Type B pancreatic cell (in vitro differentiated cells): ENCODE data around the gene STEAP1B. TPM values are rescaled to one million over a fixed set of nuclear protein-coding genes. Genes with fewer than 3 reads are reported as not detected.

Source experiments
- DNase-seq: peaks from one replicate; pipeline ENCODE4 v3.0.0; 2021; ENCODE audit warnings: mixed read lengths; ENCODE audit not compliant: unreplicated experiment; ENCODE audit errors: extremely low spot score
- H3K27ac Mint-ChIP-seq: 2 replicates; pipeline ENCODE4 v1.8.0; 2021; ENCODE audit warnings: mild to moderate bottlenecking, mixed read lengths
- H3K27me3 Mint-ChIP-seq: 2 replicates; pipeline ENCODE4 v1.8.0; 2021; ENCODE audit warnings: mixed read lengths
- H3K36me3 Mint-ChIP-seq: 2 replicates; pipeline ENCODE4 v1.8.0; 2021; ENCODE audit warnings: mixed read lengths
- H3K4me1 Mint-ChIP-seq: one replicate; pipeline ENCODE4 v1.8.0; 2021; ENCODE audit warnings: mixed read lengths; ENCODE audit not compliant: unreplicated experiment
- H3K4me3 Mint-ChIP-seq: 2 replicates; pipeline ENCODE4 v1.8.0; 2021; ENCODE audit warnings: mild to moderate bottlenecking, mixed read lengths
- H3K9me3 Mint-ChIP-seq: 2 replicates; pipeline ENCODE4 v1.8.0; 2021; ENCODE audit warnings: mixed read lengths
- total RNA-seq: library from RNA; stranded (reverse); gene quantifications from 2 replicates; pipeline ENCODE4 v1.2.1, GENCODE V29; 2021; ENCODE audit warnings: low replicate concordance
- TF ChIP-seq, protein P1 (sequence below): fragments of 200-600 bp; sonication (generic); conservative IDR thresholded peaks from 2 replicates; pipeline ENCODE4 v1.5.0; 2021; ENCODE audit warnings: antibody characterized with exemption, mild to moderate bottlenecking

The STEAP1B gene
- total RNA-seq, 1 donor from 2014 or later: 2.0 TPM

DNA sequence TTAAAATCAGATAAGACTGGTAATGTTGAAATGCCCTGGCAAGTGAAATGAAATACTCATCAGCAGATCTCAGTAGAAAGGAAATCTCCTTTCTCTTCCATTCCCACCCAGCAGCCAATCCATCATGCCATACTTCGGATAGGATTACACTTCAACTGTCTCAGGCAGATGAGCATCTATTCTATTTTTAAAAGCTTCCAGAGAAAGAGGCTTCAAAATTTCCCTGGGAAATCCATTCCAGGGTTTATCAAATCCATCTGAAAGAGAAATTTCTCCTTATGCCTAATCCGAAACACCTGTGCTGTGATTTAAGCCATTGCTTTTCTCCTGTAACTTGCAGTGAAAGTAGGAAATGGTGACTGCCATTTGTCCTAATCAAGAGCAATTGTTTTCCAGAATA, 82.6 kb downstream of the STEAP1B start:
- peaks cover 3% of the 10 kb centered on the region for H3K27me3 Mint-ChIP-seq
- no peak overlapping the region for H3K4me3 Mint-ChIP-seq
- H3K27ac Mint-ChIP-seq: no peak overlapping the region
- peaks cover 11% of the 10 kb centered on the region for H3K4me1 Mint-ChIP-seq
- TF ChIP-seq, protein P1, sequence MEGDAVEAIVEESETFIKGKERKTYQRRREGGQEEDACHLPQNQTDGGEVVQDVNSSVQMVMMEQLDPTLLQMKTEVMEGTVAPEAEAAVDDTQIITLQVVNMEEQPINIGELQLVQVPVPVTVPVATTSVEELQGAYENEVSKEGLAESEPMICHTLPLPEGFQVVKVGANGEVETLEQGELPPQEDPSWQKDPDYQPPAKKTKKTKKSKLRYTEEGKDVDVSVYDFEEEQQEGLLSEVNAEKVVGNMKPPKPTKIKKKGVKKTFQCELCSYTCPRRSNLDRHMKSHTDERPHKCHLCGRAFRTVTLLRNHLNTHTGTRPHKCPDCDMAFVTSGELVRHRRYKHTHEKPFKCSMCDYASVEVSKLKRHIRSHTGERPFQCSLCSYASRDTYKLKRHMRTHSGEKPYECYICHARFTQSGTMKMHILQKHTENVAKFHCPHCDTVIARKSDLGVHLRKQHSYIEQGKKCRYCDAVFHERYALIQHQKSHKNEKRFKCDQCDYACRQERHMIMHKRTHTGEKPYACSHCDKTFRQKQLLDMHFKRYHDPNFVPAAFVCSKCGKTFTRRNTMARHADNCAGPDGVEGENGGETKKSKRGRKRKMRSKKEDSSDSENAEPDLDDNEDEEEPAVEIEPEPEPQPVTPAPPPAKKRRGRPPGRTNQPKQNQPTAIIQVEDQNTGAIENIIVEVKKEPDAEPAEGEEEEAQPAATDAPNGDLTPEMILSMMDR: no peak
- no peaks in the 10 kb centered on the region for H3K9me3 Mint-ChIP-seq
- DNase-seq: no peak
- no peaks in the 10 kb centered on the region for H3K36me3 Mint-ChIP-seq

DNA sequence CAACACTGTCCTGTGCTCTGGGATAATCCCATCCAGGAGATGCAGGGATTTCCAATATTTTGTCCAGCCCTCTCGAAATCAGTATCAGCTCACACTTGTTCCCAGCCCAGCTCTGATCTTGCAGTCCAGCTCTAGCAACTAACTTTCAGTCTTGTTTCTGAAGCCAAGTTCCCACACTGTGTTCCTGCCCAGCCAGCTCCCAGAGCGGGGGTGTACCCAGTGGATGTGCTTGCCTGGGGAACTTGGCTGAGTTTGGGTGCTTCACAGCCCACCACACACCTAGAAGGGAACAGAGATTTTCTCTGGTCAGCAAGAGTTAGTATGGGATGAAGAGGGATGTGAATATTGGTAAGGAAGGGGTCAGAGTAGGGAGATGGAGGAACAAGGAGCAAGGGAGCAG, 85.6 kb downstream of the STEAP1B start:
- no peaks in the 10 kb centered on the region for H3K36me3 Mint-ChIP-seq
- peaks cover 11% of the 10 kb centered on the region for H3K4me1 Mint-ChIP-seq
- DNase-seq: no peak
- no peak overlapping the region for H3K4me3 Mint-ChIP-seq
- no peak overlapping the region for H3K27ac Mint-ChIP-seq
- H3K27me3 Mint-ChIP-seq: peaks cover 3% of the 10 kb centered on the region
- no peaks in the 10 kb centered on the region for H3K9me3 Mint-ChIP-seq
- TF ChIP-seq, protein P1: no peak

DNA sequence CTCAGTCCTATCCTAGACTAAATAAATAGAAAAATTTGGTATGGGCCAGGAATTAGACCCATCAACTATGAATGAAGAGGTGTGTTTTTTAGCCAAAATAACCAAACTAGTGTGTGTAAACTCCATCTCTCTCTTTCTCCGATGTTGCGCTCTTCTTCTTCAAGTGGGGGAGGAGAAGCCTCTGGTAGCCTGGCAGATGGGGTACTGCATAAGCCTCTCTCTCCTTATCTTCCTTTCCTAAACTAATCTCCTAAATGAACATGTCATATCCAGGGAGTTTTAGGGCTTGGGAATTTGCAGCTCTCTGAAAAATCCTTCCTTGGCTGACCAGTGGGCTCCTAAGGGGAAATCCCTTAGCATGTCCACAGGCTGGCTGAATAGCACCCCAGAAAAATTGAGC, 86.8 kb downstream of the STEAP1B start:
- H3K36me3 Mint-ChIP-seq: no peaks in the 10 kb centered on the region
- TF ChIP-seq, protein P1: no peak
- no peak overlapping the region for H3K4me3 Mint-ChIP-seq
- H3K4me1 Mint-ChIP-seq: peaks cover 10% of the 10 kb centered on the region
- H3K9me3 Mint-ChIP-seq: no peaks in the 10 kb centered on the region
- peaks cover 3% of the 10 kb centered on the region for H3K27me3 Mint-ChIP-seq
- H3K27ac Mint-ChIP-seq: no peak overlapping the region
- no peak for DNase-seq

DNA sequence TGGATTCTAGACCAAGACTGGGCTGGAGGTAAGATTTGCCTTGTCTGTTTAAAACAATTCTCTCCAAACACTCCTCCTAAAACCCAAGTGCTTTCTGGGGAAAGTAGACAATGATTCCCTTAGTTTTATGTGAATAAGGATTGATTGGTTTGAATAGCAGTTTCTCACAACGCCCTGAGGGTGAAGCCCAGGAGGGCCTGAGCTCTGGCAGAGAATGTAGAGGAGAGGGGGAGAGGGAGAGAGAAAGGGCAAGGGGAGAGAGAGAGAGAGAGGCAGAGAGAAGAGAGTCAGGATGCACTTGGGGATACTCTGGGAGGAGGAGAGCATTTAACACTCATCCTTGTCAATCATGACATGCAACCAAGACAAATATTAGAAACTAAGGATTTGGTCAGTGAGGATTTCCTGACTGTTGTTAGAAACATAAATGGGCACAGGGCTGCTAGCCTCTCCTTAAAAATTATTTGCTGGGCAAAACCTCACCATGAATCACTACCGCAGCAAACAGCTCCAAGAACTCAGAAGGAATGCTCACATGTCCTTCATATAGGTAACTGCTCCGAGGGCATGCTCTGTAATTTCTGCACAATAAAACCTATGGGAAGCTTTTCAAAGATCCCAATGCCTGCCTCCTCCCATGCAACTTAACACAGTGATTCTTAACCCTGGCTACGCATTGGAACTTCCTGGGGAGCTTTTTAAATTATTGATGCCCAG, 87.9 kb downstream of the STEAP1B start:
- no peaks in the 10 kb centered on the region for H3K4me1 Mint-ChIP-seq
- TF ChIP-seq, protein P1: no peak
- no peak overlapping the region for H3K27ac Mint-ChIP-seq

DNA sequence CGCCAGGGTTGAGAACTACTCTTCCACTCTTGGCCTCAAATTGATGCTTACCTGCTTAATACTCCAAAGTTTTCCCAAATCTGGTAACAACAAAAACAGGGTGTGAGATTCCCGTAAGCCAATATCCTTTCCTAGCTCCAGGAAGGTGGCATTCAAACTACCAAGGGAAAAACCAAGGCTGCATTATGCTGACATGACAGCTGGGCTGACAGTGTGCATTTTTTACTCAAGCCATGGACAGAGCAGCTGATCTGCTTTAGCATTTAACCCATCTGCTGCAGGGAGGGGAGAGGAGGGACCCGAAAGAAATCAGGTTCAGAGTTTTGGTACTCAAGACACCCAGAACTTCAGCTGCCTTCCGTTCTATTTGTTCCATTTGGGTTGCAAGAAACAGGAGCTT, 93.3 kb downstream of the STEAP1B start:
- Mint-ChIP-seq H3K27ac (no peak overlapping the region), H3K4me3 (no peak overlapping the region), H3K4me1 (no peaks in the 10 kb centered on the region), H3K36me3 (no peaks in the 10 kb centered on the region), H3K9me3 (no peaks in the 10 kb centered on the region), H3K27me3 (no peaks in the 10 kb centered on the region)
- TF ChIP-seq, protein P1: no peak
- DNase-seq: no peak

More for the DNA sequence above, 87.9 kb downstream of the STEAP1B start:
- Mint-ChIP-seq H3K4me3 (no peak overlapping the region), H3K9me3 (no peaks in the 10 kb centered on the region), H3K27me3 (peaks cover 3% of the 10 kb centered on the region), H3K36me3 (no peaks in the 10 kb centered on the region)
- DNase-seq: no peak
